SK-N-SH (cell line): ENCODE data around the gene CERS6.

Experiments used
- CTCF ChIP-seq: fragments of 200-600 bp; sonication (generic); IDR thresholded peaks from 2 replicates; pipeline ENCODE4 v1.6.1; 2017; ENCODE audit warnings: antibody characterized with exemption, mild to moderate bottlenecking, moderate library complexity
- REST ChIP-seq: IDR thresholded peaks from 2 replicates; pipeline ENCODE4 v1.6.1; 2012; ENCODE audit warnings: mild to moderate bottlenecking, low read depth, low read length, moderate library complexity

GRCh38 chr2:168626647-168627046 is 170.6 kb downstream of the CERS6 start:
- TF ChIP-seq REST (no peak), CTCF (no peak)
